ENCODE measurements around the gene SERTAD1.
"Not testable (repeated sequence)": the region's sequence is repeated elsewhere in the genome, so short reads cannot be mapped to it uniquely, and the experiment has no call there.

Gene SERTAD1

DNA sequence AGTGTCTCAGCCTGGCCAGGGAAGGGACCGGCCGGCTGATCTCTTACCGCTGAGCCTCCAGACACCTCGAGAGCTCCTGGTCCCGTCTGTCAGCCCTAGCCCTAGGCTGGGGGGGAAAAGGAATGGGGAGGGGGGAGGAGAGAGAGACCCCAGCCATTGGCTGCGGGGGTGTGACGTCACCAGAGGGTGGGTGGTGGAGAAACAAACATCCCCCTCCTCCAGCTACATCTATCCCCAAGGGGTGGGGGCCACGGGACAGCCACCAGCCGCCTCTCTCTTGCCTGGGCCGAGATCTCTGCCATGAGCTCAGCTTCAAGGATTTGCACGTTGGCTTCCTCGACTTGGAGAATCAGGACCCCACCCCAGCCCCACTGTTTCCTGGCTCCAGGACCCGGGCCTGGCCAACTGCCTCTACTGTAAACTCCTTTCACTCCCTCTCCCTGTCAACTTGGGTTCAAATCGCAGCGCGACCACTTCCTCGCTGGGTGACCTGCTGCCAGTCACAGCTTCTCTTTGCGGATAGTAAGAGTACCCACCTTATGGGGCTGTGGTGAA lies 12.4 kb downstream of the SERTAD1 start, which contains the start of gene PRX:
Gene PRX (minus strand): TSS at position 88 of the 555 bp plus-strand sequence. CDS start 5,446 bp downstream, outside the sequence.
- no peaks in the 10 kb centered on the region for H3K36me3 ChIP-seq (ENCODE audit: control insufficient read depth, insufficient read depth, low read length)
- no peak within 1 kb of the TSS for H3K4me3 ChIP-seq (replicated peaks; ENCODE audit: low read depth, low read length)
- no peak for DNase-seq (ENCODE audit: extremely low read depth, insufficient read length)
- TF ChIP-seq, protein P1, sequence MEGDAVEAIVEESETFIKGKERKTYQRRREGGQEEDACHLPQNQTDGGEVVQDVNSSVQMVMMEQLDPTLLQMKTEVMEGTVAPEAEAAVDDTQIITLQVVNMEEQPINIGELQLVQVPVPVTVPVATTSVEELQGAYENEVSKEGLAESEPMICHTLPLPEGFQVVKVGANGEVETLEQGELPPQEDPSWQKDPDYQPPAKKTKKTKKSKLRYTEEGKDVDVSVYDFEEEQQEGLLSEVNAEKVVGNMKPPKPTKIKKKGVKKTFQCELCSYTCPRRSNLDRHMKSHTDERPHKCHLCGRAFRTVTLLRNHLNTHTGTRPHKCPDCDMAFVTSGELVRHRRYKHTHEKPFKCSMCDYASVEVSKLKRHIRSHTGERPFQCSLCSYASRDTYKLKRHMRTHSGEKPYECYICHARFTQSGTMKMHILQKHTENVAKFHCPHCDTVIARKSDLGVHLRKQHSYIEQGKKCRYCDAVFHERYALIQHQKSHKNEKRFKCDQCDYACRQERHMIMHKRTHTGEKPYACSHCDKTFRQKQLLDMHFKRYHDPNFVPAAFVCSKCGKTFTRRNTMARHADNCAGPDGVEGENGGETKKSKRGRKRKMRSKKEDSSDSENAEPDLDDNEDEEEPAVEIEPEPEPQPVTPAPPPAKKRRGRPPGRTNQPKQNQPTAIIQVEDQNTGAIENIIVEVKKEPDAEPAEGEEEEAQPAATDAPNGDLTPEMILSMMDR (IDR thresholded peaks at IDR 0.05; ENCODE audit: insufficient read depth, low read length, poor library complexity, severe bottlenecking), result no peak
- no peaks in the 10 kb centered on the region for H3K27me3 ChIP-seq (replicated peaks; ENCODE audit: control insufficient read depth, insufficient read depth, low read length)

DNA sequence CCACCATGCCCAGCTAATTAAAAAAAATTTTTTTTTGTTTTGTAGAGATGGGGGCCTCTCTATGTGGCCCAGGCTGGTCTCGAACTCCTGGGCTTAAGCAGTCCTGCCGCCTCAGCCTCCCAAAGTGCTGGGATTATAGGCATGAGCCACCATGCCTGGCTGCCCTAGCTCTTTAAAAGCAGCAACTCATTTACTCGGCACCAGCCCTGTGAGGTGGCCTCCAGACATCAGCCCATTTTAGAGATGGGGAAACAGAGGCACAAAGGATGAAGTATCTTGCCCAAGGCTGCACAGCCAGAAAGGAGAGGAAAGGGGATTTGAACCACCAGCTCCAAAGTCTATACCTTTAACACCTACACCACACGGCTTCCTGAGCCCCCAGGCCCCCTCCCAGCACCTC lies 12.9 kb downstream of the SERTAD1 start:
- DNase-seq (ENCODE audit: extremely low read depth, insufficient read length), result no peak
- TF ChIP-seq, protein P1 (IDR thresholded peaks at IDR 0.05; ENCODE audit: insufficient read depth, low read length, poor library complexity, severe bottlenecking), result no peak
- Histone ChIP-seq H3K27me3 (replicated peaks; ENCODE audit: control insufficient read depth, insufficient read depth, low read length) (no peaks in the 10 kb centered on the region), H3K36me3 (ENCODE audit: control insufficient read depth, insufficient read depth, low read length) (no peaks in the 10 kb centered on the region), H3K4me3 (replicated peaks; ENCODE audit: low read depth, low read length) (no peak overlapping the region)

DNA sequence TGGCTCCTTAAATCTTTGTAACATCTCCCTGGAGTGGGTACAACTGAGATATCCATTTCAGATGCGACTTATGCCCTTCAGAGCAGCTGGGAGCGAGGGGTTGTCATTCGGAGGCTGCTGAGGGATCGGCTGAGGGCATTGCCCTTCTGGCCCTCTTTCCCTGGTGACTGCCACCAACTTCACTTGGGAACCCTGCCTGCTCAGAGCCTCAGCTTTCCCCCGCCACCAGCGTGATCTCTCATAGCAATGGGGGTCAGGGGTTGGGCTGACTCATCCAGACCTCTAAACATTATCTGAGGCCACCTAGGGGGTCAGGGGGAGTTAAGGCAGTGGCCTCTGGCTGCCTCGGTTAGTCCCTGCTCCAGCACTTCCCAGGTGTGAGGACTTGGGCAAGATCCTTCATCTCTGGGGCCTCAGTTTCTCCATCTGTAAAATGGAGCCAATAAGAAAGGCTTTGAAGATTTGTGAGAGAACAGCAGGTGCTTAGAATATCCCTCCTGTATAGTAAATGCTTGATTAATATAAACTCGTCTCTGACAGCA lies 13.8 kb downstream of the SERTAD1 start:
- H3K27me3 ChIP-seq (replicated peaks; ENCODE audit: control insufficient read depth, insufficient read depth, low read length), result no peaks in the 10 kb centered on the region
- no peak overlapping the region for H3K4me3 ChIP-seq (replicated peaks; ENCODE audit: low read depth, low read length)
- TF ChIP-seq, protein P1 (IDR thresholded peaks at IDR 0.05; ENCODE audit: insufficient read depth, low read length, poor library complexity, severe bottlenecking), result no peak
- no peak for DNase-seq (ENCODE audit: extremely low read depth, insufficient read length)
- H3K36me3 ChIP-seq (ENCODE audit: control insufficient read depth, insufficient read depth, low read length), result no peaks in the 10 kb centered on the region

DNA sequence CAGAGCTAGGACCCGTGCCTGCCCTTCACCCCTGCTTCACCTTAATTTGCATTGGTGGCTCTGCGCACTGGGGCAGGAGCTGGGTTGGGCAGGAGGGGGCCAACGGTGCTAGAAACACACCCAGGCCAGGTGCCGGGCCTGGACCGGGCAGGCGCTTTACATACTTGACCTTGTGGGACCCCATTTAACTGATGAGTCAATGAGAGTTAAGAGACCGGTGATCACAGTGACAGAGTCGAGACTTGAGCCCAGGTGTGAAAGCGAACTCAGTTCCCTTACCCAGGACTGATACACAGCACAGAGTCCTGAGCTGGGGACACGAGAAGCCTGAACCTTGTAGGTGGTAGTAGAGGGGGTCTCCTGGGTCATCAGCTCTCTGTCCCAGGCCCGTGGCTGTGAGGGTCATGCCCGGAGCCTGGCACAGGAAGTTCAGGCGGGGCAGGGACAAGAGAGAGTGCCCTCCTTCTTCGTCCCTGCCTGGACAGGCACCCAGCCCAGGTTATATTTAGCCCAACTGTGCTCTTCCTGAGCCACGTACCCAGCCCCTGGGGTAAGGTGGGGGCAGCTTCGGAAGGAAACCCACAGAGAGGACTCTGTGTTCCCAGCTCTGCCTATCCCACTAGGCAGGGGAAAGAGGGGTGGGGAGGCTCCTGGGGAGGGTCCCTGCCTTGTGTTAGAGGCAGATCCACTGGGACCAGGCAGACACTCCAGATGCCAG lies 14.5 kb downstream of the SERTAD1 start:
- H3K36me3 ChIP-seq (ENCODE audit: control insufficient read depth, insufficient read depth, low read length), result no peaks in the 10 kb centered on the region
- DNase-seq (ENCODE audit: extremely low read depth, insufficient read length), result peak; percentile 67
- no peaks in the 10 kb centered on the region for H3K27me3 ChIP-seq (replicated peaks; ENCODE audit: control insufficient read depth, insufficient read depth, low read length)
- no peak overlapping the region for H3K4me3 ChIP-seq (replicated peaks; ENCODE audit: low read depth, low read length)
- TF ChIP-seq, protein P1 (IDR thresholded peaks at IDR 0.05; ENCODE audit: insufficient read depth, low read length, poor library complexity, severe bottlenecking), result no peak

DNA sequence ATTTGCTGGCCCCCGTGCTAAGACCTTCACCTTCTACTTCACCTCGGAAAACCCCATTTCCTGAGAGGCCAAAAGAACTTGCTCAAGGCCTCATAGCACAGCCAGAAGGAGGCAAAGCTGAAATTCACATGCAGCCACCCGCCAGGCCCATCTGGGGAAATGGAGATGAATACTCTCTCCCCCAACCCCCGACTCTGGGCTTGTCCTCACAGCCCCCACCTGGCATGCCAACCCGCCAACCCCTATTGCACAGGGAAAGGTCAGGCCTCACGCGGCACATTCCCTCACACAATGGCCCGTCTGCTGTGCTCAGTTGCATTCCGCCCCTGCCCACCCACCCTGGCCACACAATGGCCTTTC lies 15.8 kb downstream of the SERTAD1 start:
- TF ChIP-seq, protein P1 (IDR thresholded peaks at IDR 0.05; ENCODE audit: insufficient read depth, low read length, poor library complexity, severe bottlenecking), result no peak
- H3K4me3 ChIP-seq (replicated peaks; ENCODE audit: low read depth, low read length), result no peak overlapping the region
- DNase-seq (ENCODE audit: extremely low read depth, insufficient read length), result peak; percentile 61
- no peaks in the 10 kb centered on the region for H3K36me3 ChIP-seq (ENCODE audit: control insufficient read depth, insufficient read depth, low read length)
- H3K27me3 ChIP-seq (replicated peaks; ENCODE audit: control insufficient read depth, insufficient read depth, low read length), result no peaks in the 10 kb centered on the region

DNA sequence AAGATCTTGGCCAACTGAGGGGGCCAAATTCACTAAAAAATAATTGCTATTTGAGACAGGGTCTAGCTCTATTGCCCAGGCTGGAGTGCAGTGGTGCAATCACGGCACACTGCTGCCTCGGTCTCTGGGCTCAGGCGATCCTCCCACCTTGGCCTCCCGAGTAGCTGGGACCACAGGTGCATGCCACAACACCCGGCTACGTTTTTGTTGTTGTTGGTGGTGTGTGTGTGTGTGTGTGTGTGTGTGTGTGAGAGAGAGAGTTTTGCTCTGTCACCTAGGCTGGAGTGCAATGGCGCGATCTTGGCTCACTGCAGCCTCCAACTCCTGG lies 17.2 kb downstream of the SERTAD1 start:
- DNase-seq (ENCODE audit: extremely low read depth, insufficient read length); H3K36me3 ChIP-seq (ENCODE audit: control insufficient read depth, insufficient read depth, low read length); H3K27me3 ChIP-seq (replicated peaks; ENCODE audit: control insufficient read depth, insufficient read depth, low read length); H3K4me3 ChIP-seq (replicated peaks; ENCODE audit: low read depth, low read length): not testable (repeated sequence)
